SJCRH30 (cell line): ENCODE data around the gene PTPRG. TPM values are rescaled to one million over a fixed set of nuclear protein-coding genes. Genes with fewer than 3 reads are reported as not detected.
A peak's percentile ranks its signal among the peaks of the same experiment; 100 is the strongest.
"Not testable (repeated sequence)": the region's sequence is repeated elsewhere in the genome, so short reads cannot be mapped to it uniquely, and the experiment has no call there.

Experiments
- DNase-seq, 2 experiments: peaks; one replicate each; pipeline ENCODE4 v3.0.0-alpha.2; 2015 to 2020
- H3K27ac ChIP-seq: fragments of 250-450 bp; sonication (Bioruptor Pico); 2 replicates; pipeline ENCODE4 v1.5.1; 2020; ENCODE audit warnings: mild to moderate bottlenecking, moderate library complexity
- H3K27me3 ChIP-seq: fragments of 250-450 bp; sonication (Bioruptor Pico); 2 replicates; pipeline ENCODE4 v1.5.1; 2020; ENCODE audit warnings: mild to moderate bottlenecking, moderate library complexity
- H3K36me3 ChIP-seq: fragments of 250-450 bp; sonication (Bioruptor Pico); 2 replicates; pipeline ENCODE4 v1.5.1; 2020; ENCODE audit warnings: mild to moderate bottlenecking, moderate library complexity
- H3K4me1 ChIP-seq: fragments of 250-450 bp; sonication (Bioruptor Pico); 2 replicates; pipeline ENCODE4 v1.5.1; 2020; ENCODE audit warnings: mild to moderate bottlenecking, moderate library complexity
- H3K4me3 ChIP-seq: fragments of 250-450 bp; sonication (Bioruptor Pico); 2 replicates; pipeline ENCODE4 v1.5.1; 2020; ENCODE audit warnings: mild to moderate bottlenecking, moderate library complexity
- H3K9me3 ChIP-seq: fragments of 250-450 bp; sonication (Bioruptor Pico); replicated peaks from 2 replicates; pipeline ENCODE4 v1.5.1; 2020; ENCODE audit warnings: mild to moderate bottlenecking, moderate library complexity
- total RNA-seq: library from RNA; depleted of rRNA; stranded (reverse); fragments of >200 nt; shearing (Covaris generic); gene quantifications from 2 replicates; pipeline ENCODE4 v1.2.3, GENCODE V29; 2014

PTPRG gene
- total RNA-seq, 1 experiment from 2014 or later, result 25.2 TPM

- H3K27ac ChIP-seq, result peak overlapping the region; percentile 85
- no peaks in the 10 kb centered on the region for H3K9me3 ChIP-seq
- H3K36me3 ChIP-seq, result no peaks in the 10 kb centered on the region
Observed at GRCh38 chr3:62027241-62027640, 465.9 kb downstream of the PTPRG start.

GRCh38 chr3:62027796-62028195 lies 466.4 kb downstream of the PTPRG start:
- Histone ChIP-seq H3K27me3 (no peaks in the 10 kb centered on the region), H3K4me1 (peaks cover 12% of the 10 kb centered on the region), H3K27ac (peak overlapping the region; percentile 85), H3K36me3 (no peaks in the 10 kb centered on the region), H3K4me3 (peak overlapping the region; percentile 14), H3K9me3 (no peaks in the 10 kb centered on the region)
- DNase-seq, result peak in 1 of 2 experiments; percentile 4

More at GRCh38 chr3:62027241-62027640, 465.9 kb downstream of the PTPRG start:
- Histone ChIP-seq H3K27me3 (no peaks in the 10 kb centered on the region), H3K4me1 (peaks cover 12% of the 10 kb centered on the region), H3K4me3 (no peak overlapping the region)
- DNase-seq, result peak in 1 of 2 experiments; percentile 4

DNA sequence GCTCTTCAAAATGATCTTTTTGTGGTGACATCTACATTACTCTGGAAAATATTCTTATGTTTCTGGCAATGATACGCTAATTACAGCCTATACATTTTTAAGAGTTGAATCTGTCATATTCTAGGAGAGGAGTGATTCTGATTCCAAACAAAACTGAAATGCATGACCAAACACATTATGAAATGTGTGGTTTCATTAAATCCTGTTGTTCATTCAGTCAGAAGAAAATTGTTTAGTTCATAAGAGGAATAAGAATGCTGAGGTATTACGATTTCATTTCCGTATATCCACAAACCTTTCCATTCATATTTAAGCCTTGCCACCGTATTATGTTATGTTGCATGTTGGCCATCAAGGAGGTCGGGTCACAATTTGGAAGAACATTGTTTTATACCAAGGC lies 466.9 kb downstream of the PTPRG start:
- Histone ChIP-seq H3K4me1 (peaks cover 12% of the 10 kb centered on the region), H3K27ac (peak overlapping the region; percentile 85), H3K9me3 (no peaks in the 10 kb centered on the region), H3K36me3 (no peaks in the 10 kb centered on the region), H3K27me3 (no peaks in the 10 kb centered on the region), H3K4me3 (peak overlapping the region; percentile 14)
- DNase-seq, result peak in 1 of 2 experiments; percentile 27

DNA sequence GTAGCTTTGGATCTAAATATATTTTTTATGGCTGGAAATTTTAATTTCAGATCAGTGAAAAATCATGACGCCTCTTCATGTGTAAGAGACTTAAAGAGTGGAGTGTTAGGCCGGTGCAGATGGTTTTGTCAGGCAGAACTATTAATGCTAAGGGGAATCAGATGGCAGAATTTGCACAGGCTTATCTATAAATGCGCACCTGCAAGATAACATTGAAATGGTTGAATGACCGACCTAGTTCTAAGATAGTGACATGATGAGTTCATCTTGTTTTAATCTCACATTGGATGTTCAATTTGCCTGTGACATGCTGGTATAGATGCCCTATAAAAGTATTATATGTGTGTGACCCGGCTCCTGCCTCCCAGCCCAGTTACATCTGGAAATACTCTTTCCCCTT lies 471.4 kb downstream of the PTPRG start:
- Histone ChIP-seq H3K27ac (no peak overlapping the region), H3K4me1 (peaks cover 11% of the 10 kb centered on the region), H3K4me3 (no peak overlapping the region), H3K27me3 (no peaks in the 10 kb centered on the region), H3K9me3 (no peaks in the 10 kb centered on the region), H3K36me3 (no peaks in the 10 kb centered on the region)
- DNase-seq, result no peak

- no peaks in the 10 kb centered on the region for H3K36me3 ChIP-seq
- DNase-seq, result no peak
Observed at GRCh38 chr3:62035402-62036057, 474.2 kb downstream of the PTPRG start.

GRCh38 chr3:62036726-62037125 lies 475.4 kb downstream of the PTPRG start:
- Histone ChIP-seq H3K4me1 (no peaks in the 10 kb centered on the region), H3K4me3 (no peak overlapping the region), H3K27me3 (no peaks in the 10 kb centered on the region), H3K36me3 (no peaks in the 10 kb centered on the region), H3K27ac (no peak overlapping the region), H3K9me3 (no peaks in the 10 kb centered on the region)
- DNase-seq, result no peak

More at GRCh38 chr3:62035402-62036057, 474.2 kb downstream of the PTPRG start:
- Histone ChIP-seq H3K4me1 (no peaks in the 10 kb centered on the region), H3K9me3 (no peaks in the 10 kb centered on the region), H3K27me3 (no peaks in the 10 kb centered on the region), H3K27ac (no peak overlapping the region), H3K4me3 (no peak overlapping the region)

GRCh38 chr3:62038798-62039197 lies 477.4 kb downstream of the PTPRG start:
- DNase-seq, H3K4me3 ChIP-seq, H3K27me3 ChIP-seq, H3K36me3 ChIP-seq, H3K4me1 ChIP-seq, H3K9me3 ChIP-seq, H3K27ac ChIP-seq: not testable (repeated sequence)

GRCh38 chr3:62039586-62039985 lies 478.2 kb downstream of the PTPRG start:
- Histone ChIP-seq H3K4me3 (no peak overlapping the region), H3K27ac (no peak overlapping the region), H3K9me3 (no peaks in the 10 kb centered on the region), H3K27me3 (no peaks in the 10 kb centered on the region), H3K4me1 (no peaks in the 10 kb centered on the region), H3K36me3 (no peaks in the 10 kb centered on the region)
- DNase-seq, result no peak

GRCh38 chr3:62041681-62042080 lies 480.3 kb downstream of the PTPRG start:
- no peak for DNase-seq
- H3K36me3 ChIP-seq, result no peaks in the 10 kb centered on the region
- no peak overlapping the region for H3K4me3 ChIP-seq
- H3K4me1 ChIP-seq, result no peaks in the 10 kb centered on the region
- no peak overlapping the region for H3K27ac ChIP-seq
- no peaks in the 10 kb centered on the region for H3K9me3 ChIP-seq
- H3K27me3 ChIP-seq, result no peaks in the 10 kb centered on the region

DNA sequence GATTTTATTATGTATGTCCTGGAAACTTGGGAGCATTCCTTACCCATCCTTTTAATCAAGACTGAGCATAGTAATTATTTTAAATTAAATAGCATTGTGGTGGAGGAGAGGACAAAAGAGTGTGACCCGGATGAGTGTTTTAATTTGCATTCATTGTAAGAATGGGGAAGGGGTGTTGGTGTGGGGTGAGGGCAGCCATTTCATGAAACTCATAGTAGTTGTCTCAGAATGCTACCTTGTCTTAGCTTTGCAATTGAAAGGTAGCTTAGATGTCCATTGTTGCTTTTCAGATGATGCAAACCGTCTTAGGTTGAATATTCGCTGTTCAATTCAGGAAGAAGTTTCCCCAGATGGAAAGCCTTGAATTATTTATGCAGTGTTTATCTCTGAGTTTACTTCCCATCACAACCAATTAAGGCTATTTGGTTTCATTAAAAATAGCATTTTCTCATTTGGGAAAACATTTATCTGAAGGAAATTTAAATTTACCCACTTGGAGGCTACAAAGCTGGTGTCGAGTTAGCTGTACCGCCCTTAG lies 483.6 kb downstream of the PTPRG start:
- Histone ChIP-seq H3K36me3 (no peaks in the 10 kb centered on the region), H3K27ac (no peak overlapping the region), H3K9me3 (no peaks in the 10 kb centered on the region), H3K4me3 (no peak overlapping the region), H3K27me3 (no peaks in the 10 kb centered on the region), H3K4me1 (no peaks in the 10 kb centered on the region)
- DNase-seq, result no peak

DNA sequence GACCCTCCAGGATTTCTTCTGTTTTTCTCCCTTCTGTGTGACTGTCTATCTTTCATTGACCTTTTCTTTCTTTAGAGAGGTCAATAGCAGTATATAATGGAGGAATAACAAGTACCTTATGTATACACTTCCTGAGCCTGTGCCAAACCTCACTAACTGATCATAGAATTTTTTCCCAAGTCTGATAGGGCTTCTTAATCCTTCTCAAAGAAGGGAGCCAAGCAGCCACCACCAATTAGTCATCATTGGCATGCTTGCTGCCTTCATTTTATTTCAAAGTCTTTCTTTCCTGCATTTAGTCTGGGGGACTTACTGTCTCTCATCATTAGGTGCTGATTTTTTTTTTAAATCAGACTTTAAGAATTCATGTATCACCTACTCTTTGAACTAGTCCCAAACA lies 485.0 kb downstream of the PTPRG start:
- H3K9me3 ChIP-seq, result no peaks in the 10 kb centered on the region
- H3K4me3 ChIP-seq, result no peak overlapping the region
- DNase-seq, result no peak
- H3K4me1 ChIP-seq, result no peaks in the 10 kb centered on the region
- H3K27me3 ChIP-seq, result no peaks in the 10 kb centered on the region
- no peaks in the 10 kb centered on the region for H3K36me3 ChIP-seq
- H3K27ac ChIP-seq, result no peak overlapping the region

DNA sequence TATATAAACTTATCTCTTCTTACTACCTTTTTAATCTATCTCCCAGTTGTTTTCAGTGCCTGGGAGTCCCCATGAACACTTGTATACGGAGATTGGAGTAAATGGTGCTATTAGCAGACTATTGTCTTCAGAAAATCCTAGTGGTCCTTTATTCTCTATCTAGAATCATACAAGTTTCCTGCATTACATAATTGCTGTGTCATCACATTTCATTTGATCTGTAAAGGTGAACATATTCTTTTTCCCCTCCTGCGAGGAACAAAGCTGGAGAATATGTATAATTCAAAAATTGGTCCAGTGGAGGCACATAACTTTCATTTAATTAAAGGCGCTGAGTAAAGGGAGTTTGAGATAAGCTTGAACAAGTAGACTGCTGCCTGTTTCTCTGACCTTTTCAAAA lies 487.2 kb downstream of the PTPRG start:
- Histone ChIP-seq H3K4me3 (no peak overlapping the region), H3K9me3 (no peaks in the 10 kb centered on the region), H3K36me3 (no peaks in the 10 kb centered on the region), H3K4me1 (no peaks in the 10 kb centered on the region), H3K27ac (no peak overlapping the region), H3K27me3 (no peaks in the 10 kb centered on the region)
- no peak for DNase-seq

DNA sequence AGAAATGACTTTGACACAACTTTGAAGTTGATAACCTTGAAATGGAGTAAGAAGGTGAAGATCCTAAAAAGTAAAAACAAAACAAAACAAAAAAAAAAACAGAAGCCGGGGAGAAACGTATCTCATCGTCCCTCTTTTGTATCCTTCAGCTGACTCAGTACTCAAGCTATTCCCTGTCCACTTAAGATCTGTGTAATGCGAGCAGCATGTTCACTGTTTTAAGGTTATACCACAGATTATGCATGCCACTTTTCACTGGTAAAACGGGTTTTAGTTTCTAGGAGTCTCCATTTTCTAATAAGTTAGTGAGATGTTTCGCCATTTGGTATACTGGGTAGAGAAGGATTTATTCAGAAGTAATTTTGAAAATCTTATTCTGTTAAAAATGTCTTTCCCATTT lies 487.7 kb downstream of the PTPRG start:
- Histone ChIP-seq H3K36me3 (no peaks in the 10 kb centered on the region), H3K27ac (no peak overlapping the region), H3K27me3 (no peaks in the 10 kb centered on the region), H3K9me3 (no peaks in the 10 kb centered on the region), H3K4me1 (no peaks in the 10 kb centered on the region), H3K4me3 (no peak overlapping the region)
- DNase-seq, result peak in 1 of 2 experiments; percentile 2

DNA sequence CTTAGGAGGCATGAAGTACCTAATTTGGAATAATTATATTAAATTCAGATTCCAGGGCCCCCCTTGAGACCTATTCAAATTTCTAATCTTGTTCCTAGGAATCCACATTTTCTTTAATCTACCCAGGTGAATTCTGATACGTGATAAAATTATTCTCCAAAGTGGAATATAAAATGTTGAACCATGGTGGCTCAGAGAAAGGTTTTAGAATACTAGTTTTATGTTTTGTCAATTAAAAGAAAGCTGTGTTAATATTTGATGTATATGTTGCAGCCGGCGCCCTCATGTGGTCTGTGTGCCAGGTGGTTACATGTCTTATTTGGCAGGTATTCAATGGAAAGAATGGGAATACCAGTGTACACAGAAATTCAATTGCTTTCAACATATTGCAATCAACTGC lies 490.1 kb downstream of the PTPRG start:
- Histone ChIP-seq H3K9me3 (no peaks in the 10 kb centered on the region), H3K27me3 (no peaks in the 10 kb centered on the region), H3K4me1 (no peaks in the 10 kb centered on the region), H3K4me3 (no peak overlapping the region), H3K27ac (no peak overlapping the region), H3K36me3 (no peaks in the 10 kb centered on the region)
- DNase-seq, result peak; percentile 9 to 39

GRCh38 chr3:62052331-62052730 lies 491.0 kb downstream of the PTPRG start:
- Histone ChIP-seq H3K4me3 (no peak overlapping the region), H3K4me1 (no peaks in the 10 kb centered on the region), H3K27me3 (no peaks in the 10 kb centered on the region), H3K9me3 (no peaks in the 10 kb centered on the region), H3K27ac (no peak overlapping the region), H3K36me3 (no peaks in the 10 kb centered on the region)
- no peak for DNase-seq

- H3K36me3 ChIP-seq, result no peaks in the 10 kb centered on the region
- H3K4me1 ChIP-seq, result no peaks in the 10 kb centered on the region
- DNase-seq, result no peak
- H3K9me3 ChIP-seq, result no peaks in the 10 kb centered on the region
- no peak overlapping the region for H3K4me3 ChIP-seq
- no peaks in the 10 kb centered on the region for H3K27me3 ChIP-seq
- no peak overlapping the region for H3K27ac ChIP-seq
Observed at GRCh38 chr3:62056658-62057057, 495.3 kb downstream of the PTPRG start.
